ENCODE data around the gene DCTN3. TPM values are rescaled to one million over a fixed set of nuclear protein-coding genes. Genes with fewer than 3 reads are reported as not detected.
A peak's percentile ranks its signal among the peaks of the same experiment; 100 is the strongest.

Gene DCTN3
- total RNA-seq, 1 donor from 2014 or later = 79.5 TPM

GRCh38 chr9:34591248-34591916 is 28.9 kb downstream of the DCTN3 start:
- Mint-ChIP-seq H3K4me3 (ENCODE audit: unreplicated experiment) (peak overlapping the region; percentile 36), H3K4me1 (ENCODE audit: low read depth) (peaks cover 16% of the 10 kb centered on the region), H3K27ac (ENCODE audit: unreplicated experiment) (no peak overlapping the region), H3K9me3 (ENCODE audit: low read depth) (no peaks in the 10 kb centered on the region), H3K27me3 (ENCODE audit: low read depth) (peaks cover 52% of the 10 kb centered on the region), H3K36me3 (ENCODE audit: low read depth) (no peaks in the 10 kb centered on the region)
- no peak for DNase-seq (ENCODE audit: low spot score)
- TF ChIP-seq CTCF (IDR thresholded peaks at IDR 0.05) = peak; percentile 93

- H3K27ac Mint-ChIP-seq (ENCODE audit: unreplicated experiment) = no peak overlapping the region
- H3K27me3 Mint-ChIP-seq (ENCODE audit: low read depth) = peaks cover 56% of the 10 kb centered on the region
- no peak for TF ChIP-seq CTCF (IDR thresholded peaks at IDR 0.05)
- no peak for DNase-seq (ENCODE audit: low spot score)
- no peaks in the 10 kb centered on the region for H3K36me3 Mint-ChIP-seq (ENCODE audit: low read depth)
- H3K4me1 Mint-ChIP-seq (ENCODE audit: low read depth) = peaks cover 16% of the 10 kb centered on the region
- peak overlapping the region; percentile 70 for H3K4me3 Mint-ChIP-seq (ENCODE audit: unreplicated experiment)
- H3K9me3 Mint-ChIP-seq (ENCODE audit: low read depth) = no peaks in the 10 kb centered on the region
Observed at GRCh38 chr9:34590381-34591247, 29.7 kb downstream of the DCTN3 start.

- no peaks in the 10 kb centered on the region for H3K9me3 Mint-ChIP-seq (ENCODE audit: low read depth)
- no peak within 1 kb of the TSS for H3K27ac Mint-ChIP-seq (ENCODE audit: unreplicated experiment)
- DNase-seq (ENCODE audit: low spot score) = no peak
- TF ChIP-seq CTCF (IDR thresholded peaks at IDR 0.05) = no peak
- H3K4me3 Mint-ChIP-seq (ENCODE audit: unreplicated experiment) = peak within 1 kb of the TSS; percentile 70
- no peaks in the 10 kb centered on the region for H3K36me3 Mint-ChIP-seq (ENCODE audit: low read depth)
- H3K27me3 Mint-ChIP-seq (ENCODE audit: low read depth) = peaks cover 64% of the 10 kb centered on the region
- H3K4me1 Mint-ChIP-seq (ENCODE audit: low read depth) = peaks cover 16% of the 10 kb centered on the region
Observed at GRCh38 chr9:34589636-34590380, 30.5 kb downstream of the DCTN3 start, which contains the start of gene CNTFR. TSS of gene CNTFR (minus strand) at chr9:34589724. CDS start at chr9:34568981, 20,743 bp downstream.

GRCh38 chr9:34588671-34589635 is 31.3 kb downstream of the DCTN3 start:
- TF ChIP-seq CTCF (IDR thresholded peaks at IDR 0.05) = no peak
- Mint-ChIP-seq H3K27ac (ENCODE audit: unreplicated experiment) (no peak overlapping the region), H3K4me1 (ENCODE audit: low read depth) (peaks cover 16% of the 10 kb centered on the region), H3K9me3 (ENCODE audit: low read depth) (no peaks in the 10 kb centered on the region), H3K36me3 (ENCODE audit: low read depth) (no peaks in the 10 kb centered on the region), H3K4me3 (ENCODE audit: unreplicated experiment) (peak overlapping the region; percentile 65), H3K27me3 (ENCODE audit: low read depth) (peaks cover 71% of the 10 kb centered on the region)
- no peak for DNase-seq (ENCODE audit: low spot score)

Data from chondrocyte (in vitro differentiated cells).